Left lung (tissue), 10 donors: ENCODE results near the gene PNKP. TPM values are rescaled to one million over a fixed set of nuclear protein-coding genes. Genes with fewer than 3 reads are reported as not detected.

Experiments used
- ATAC-seq: fragments of 200-7000 bp; cut with Tn5 transposase; one replicate; pipeline ENCODE4 v1.9.1; 2020; ENCODE audit warnings: moderate library complexity
- DNase-seq, 4 donors: peaks; one replicate each; pipeline ENCODE4 v3.0.0-alpha.2; 2013 to 2020
- H3K27ac ChIP-seq, 2 donors: fragments of 200-600 bp; sonication (generic) in 1 of 2; one replicate each; pipeline versions ENCODE4 v1.5.0 to v1.8.0; 2020 to 2021
- H3K27me3 ChIP-seq, 2 donors: fragments of 200-600 bp; sonication (generic) in 1 of 2; one replicate each; pipeline versions ENCODE4 v1.5.0 to v1.8.0; 2020 to 2021
- H3K36me3 ChIP-seq, 2 donors: fragments of 200-600 bp; sonication (generic) in 1 of 2; one replicate each; pipeline versions ENCODE4 v1.5.0 to v1.8.0; 2020 to 2021
- H3K4me1 ChIP-seq, 2 donors: fragments of 200-600 bp; one replicate each; pipeline ENCODE4 v1.8.0; 2021
- H3K4me3 ChIP-seq, 2 donors: fragments of 200-600 bp; sonication (generic) in 1 of 2; one replicate each; pipeline versions ENCODE4 v1.5.0 to v1.8.0; 2020 to 2021; ENCODE audit warnings: mild to moderate bottlenecking in 1 of 2
- H3K9me3 ChIP-seq, 2 donors: fragments of 200-600 bp; sonication (generic) in 1 of 2; one replicate each; pipeline versions ENCODE4 v1.5.0 to v1.8.0; 2020 to 2021
- intact Hi-C, 2 donors: fragments of 100-400 bp; cut with DNase I; formaldehyde crosslinking; loops; one replicate each; pipeline versions ENCODE4 v1.11.2 to v1.14.2; 2022
- polyA plus RNA-seq, 6 donors: library from polyadenylated mRNA; unstranded; fragments of 120-200 nt; gene quantifications; one replicate each; pipeline ENCODE4 v1.2.1, GENCODE V29; 2013; ENCODE audit not compliant: insufficient read length in 6 of 6
- total RNA-seq, 2 donors: library from RNA; stranded (reverse); fragmentation: NEBNext Ultra II Directional; extraction: Animal tissue kit (Norgen Biotek cat#: 25700); gene quantifications; one replicate each; pipeline ENCODE4 v1.2.1, GENCODE V29; 2021
- TF ChIP-seq, protein P1 (sequence below), 2 donors: fragments of 200-600 bp; sonication (generic) in 1 of 2; IDR thresholded peaks; one replicate each; pipeline versions ENCODE4 v1.5.0 to v1.8.0; 2021; ENCODE audit warnings: antibody characterized with exemption in 2 of 2
- donor health status: DM: no; HTN: yes; CAD: no.
- donor health status: DM: no; HTN: no; CAD: no.

The PNKP gene
- total and polyA plus RNA-seq, 8 donors: 56.8 to 89.5 (median 66.3) TPM

DNA sequence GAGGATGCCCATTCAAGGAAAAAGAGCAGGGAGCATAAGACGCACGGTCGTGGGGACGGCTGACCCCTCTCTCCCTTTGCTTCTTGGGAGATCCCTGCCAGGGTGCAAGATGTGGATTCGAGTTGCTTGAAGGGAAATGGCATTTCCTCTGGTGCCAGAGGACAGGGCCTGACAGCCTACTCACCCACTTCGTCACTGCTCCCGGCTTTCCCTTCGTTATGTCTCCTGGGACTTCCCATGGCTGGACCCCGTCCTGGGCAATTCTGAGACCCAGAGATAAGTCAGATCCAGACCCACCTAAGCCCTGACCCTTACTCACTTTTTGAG, 11.3 kb upstream of the PNKP start:
- H3K4me1 ChIP-seq: peaks cover 0 to 37% of the 10 kb centered on the region in 2 donors
- peak overlapping the region; percentile 99 to 100 for H3K27ac ChIP-seq
- intact Hi-C loops: no loop called here
- no peaks in the 10 kb centered on the region for H3K9me3 ChIP-seq
- no peak for ATAC-seq
- no peaks in the 10 kb centered on the region for H3K27me3 ChIP-seq
- DNase-seq: no peak
- H3K4me3 ChIP-seq: peak overlapping the region in 1 of 2 donors; percentile 82
- H3K36me3 ChIP-seq: peaks cover 0 to 56% of the 10 kb centered on the region in 2 donors
- TF ChIP-seq, protein P1, sequence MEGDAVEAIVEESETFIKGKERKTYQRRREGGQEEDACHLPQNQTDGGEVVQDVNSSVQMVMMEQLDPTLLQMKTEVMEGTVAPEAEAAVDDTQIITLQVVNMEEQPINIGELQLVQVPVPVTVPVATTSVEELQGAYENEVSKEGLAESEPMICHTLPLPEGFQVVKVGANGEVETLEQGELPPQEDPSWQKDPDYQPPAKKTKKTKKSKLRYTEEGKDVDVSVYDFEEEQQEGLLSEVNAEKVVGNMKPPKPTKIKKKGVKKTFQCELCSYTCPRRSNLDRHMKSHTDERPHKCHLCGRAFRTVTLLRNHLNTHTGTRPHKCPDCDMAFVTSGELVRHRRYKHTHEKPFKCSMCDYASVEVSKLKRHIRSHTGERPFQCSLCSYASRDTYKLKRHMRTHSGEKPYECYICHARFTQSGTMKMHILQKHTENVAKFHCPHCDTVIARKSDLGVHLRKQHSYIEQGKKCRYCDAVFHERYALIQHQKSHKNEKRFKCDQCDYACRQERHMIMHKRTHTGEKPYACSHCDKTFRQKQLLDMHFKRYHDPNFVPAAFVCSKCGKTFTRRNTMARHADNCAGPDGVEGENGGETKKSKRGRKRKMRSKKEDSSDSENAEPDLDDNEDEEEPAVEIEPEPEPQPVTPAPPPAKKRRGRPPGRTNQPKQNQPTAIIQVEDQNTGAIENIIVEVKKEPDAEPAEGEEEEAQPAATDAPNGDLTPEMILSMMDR (IDR thresholded peaks at IDR 0.05): no peak

DNA sequence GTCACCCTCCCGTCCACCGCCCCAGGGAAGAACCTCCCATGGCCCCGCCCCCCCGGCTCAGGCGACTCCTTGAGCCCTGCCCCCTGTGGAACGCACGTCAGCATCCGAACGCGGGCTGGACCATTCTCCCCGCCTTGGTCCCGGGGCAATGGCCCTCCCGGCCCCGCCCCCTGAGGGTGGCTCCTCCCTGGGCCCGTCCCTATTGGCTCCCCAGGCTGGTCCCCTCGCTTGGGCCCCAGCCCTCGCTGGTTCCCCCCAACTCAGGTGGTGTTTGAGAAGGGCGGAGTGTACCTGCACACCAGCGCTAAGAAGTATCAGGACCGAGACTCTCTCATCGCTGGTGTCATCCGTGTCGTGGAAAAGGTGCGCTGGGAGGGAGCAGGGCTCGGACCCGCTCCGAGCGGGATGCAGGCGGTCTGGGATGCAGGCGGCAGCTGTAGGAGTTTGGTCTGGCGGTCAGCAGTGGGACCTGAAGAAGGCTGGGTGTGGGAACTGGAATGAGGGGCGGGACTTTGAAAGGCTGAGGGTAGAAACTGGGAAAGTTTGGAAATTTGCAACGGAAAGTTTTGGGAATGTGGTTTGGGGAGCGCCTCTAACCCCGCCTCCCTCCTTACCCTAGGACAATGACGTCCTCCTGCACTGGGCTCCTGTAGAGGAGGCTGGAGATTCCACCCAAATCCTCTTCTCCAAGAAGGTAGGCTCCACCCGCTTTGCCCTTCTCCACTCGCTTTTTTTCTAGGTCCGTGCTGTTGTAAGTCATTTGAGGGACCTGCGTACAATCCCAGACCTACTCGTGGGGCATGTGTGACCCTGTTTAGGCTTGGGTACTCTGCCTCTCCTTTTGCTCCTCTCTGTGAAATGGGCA, 10.7 kb upstream of the PNKP start:
- H3K9me3 ChIP-seq: no peaks in the 10 kb centered on the region
- ATAC-seq (peak; percentile 81), DNase-seq (peak; percentile 99 to 100 (median 99))
- intact Hi-C loops: no loop called here
- no peaks in the 10 kb centered on the region for H3K27me3 ChIP-seq
- TF ChIP-seq, protein P1 (IDR thresholded peaks at IDR 0.05): no peak
- peaks cover 0 to 37% of the 10 kb centered on the region in 2 donors for H3K4me1 ChIP-seq
- H3K4me3 ChIP-seq: peak overlapping the region; percentile 61 to 82
- H3K27ac ChIP-seq: peak overlapping the region; percentile 99 to 100
- H3K36me3 ChIP-seq: peaks cover 0 to 51% of the 10 kb centered on the region in 2 donors

DNA sequence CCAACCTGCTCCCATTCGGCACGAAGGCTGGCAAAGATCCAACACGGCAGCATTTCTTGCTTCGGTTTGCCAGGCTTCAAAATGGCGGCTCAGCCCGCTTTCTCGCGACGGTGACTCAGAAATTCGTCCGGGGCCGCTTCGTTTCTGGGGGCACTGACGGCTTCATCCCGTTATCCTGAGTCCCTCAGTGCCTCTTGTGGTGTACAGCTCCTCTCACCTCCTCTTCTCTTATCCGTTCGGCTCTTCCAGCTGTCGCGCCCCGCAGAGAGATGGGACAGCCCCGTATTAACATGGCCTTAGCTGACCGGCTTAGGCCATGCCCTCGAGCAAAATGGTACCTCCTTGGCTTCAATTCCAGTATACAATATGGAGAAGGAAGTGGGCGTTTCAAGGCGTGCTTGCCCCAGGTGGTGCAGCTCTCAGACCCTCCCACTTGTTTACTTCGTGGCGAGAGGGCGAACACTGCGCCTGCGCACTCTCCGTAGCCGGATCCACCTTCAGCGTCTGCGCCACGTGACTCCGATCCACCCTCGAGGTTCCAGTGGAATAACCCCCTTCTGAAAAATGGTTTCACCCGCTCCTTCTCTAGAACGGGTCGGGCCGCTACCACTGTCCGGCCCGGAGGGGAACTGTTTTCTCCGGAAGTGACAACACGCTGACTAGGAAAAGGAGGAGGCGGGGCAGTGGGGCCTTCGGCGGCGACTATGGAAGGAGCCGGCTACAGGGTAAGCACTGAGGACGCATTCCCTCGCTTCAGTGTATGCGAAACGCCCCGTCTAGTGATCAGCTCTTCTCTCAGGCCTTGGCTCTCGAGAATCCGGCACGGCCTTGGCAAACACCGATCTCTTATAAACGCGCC, 9.9 kb upstream of the PNKP start, which contains the start of the genes AKT1S1 and TBC1D17:
Gene AKT1S1 (minus strand): TSS at position 336 of the 859 bp plus-strand sequence. CDS start 4,060 bp downstream, outside the sequence.
Gene TBC1D17 (plus strand): TSS at position 683 of the 859 bp plus-strand sequence. CDS start 22 bp downstream, at position 705.
- TF ChIP-seq, protein P1 (IDR thresholded peaks at IDR 0.05): no peak
- Histone ChIP-seq H3K36me3 (peaks cover 0 to 51% of the 10 kb centered on the region in 2 donors), H3K27ac (peak within 1 kb of the TSS; percentile 99 to 100), H3K9me3 (no peaks in the 10 kb centered on the region), H3K27me3 (no peaks in the 10 kb centered on the region), H3K4me3 (peak within 1 kb of the TSS; percentile 82), H3K4me1 (peaks cover 0 to 37% of the 10 kb centered on the region in 2 donors)
- ATAC-seq (peak; percentile 84), DNase-seq (peak; percentile 98 to 100 (median 100))
- intact Hi-C loops: no loop called here

DNA sequence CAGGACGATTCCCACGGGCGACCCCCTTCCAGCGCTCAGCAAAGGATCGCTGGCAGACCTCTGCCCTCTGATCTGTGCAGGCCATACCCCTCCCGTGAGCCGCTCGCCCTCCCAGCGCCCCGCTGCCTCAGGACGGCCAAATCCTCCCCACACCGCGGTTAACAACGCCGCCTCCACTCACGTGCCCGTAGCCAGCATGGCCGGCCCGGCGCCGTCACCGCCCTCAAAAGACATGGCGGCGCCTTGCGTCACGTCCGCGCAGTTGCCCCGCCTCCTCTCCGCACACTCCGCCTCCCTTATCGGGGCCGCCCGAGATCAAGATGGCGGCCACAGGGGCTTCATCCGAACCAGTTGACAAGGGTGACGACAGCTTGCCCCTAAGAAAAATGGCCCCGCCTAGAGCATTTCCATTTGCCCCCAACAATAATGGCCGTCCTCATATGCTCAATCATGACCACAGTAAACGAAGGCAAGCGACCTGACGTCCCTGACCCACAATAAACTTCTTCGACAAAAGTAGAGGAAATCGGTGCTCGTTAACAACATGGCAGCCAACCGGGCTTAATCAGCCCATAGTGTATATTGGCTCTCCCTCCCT, 9.1 kb upstream of the PNKP start:
- intact Hi-C loops: no loop called here
- Histone ChIP-seq H3K27me3 (no peaks in the 10 kb centered on the region), H3K4me3 (peak overlapping the region; percentile 82), H3K9me3 (no peaks in the 10 kb centered on the region), H3K4me1 (peaks cover 0 to 40% of the 10 kb centered on the region in 2 donors), H3K27ac (peak overlapping the region; percentile 99 to 100), H3K36me3 (peaks cover 0 to 50% of the 10 kb centered on the region in 2 donors)
- TF ChIP-seq, protein P1 (IDR thresholded peaks at IDR 0.05): no peak
- DNase-seq (peak; percentile 98 to 100 (median 99)), ATAC-seq (peak; percentile 77)
